Activated T-cell treated with anti-CD3 and anti-CD28 coated beads, Interleukin-2, amount 50 U/mL, for 24 hours (primary cell): Measurements from ENCODE around the gene TDRD10.

ENCODE experiments used
- DNase-seq: peaks from one replicate; pipeline ENCODE4 v3.0.0-alpha.2; 2020
- H3K27ac Mint-ChIP-seq: 2 replicates; pipeline ENCODE4 v1.8.0; 2020; ENCODE audit warnings: mild to moderate bottlenecking, mixed read lengths
- H3K27me3 Mint-ChIP-seq: 2 replicates; pipeline ENCODE4 v1.8.0; 2020; ENCODE audit warnings: mixed read lengths
- H3K36me3 Mint-ChIP-seq: 2 replicates; pipeline ENCODE4 v1.8.0; 2020; ENCODE audit warnings: low read depth, mixed read lengths
- H3K4me1 Mint-ChIP-seq: 2 replicates; pipeline ENCODE4 v1.8.0; 2020; ENCODE audit warnings: low read depth, mixed read lengths
- H3K4me3 Mint-ChIP-seq: 2 replicates; pipeline ENCODE4 v1.8.0; 2020; ENCODE audit warnings: mild to moderate bottlenecking, moderate library complexity, mixed read lengths
- H3K9me3 Mint-ChIP-seq: 2 replicates; pipeline ENCODE4 v1.8.0; 2020; ENCODE audit warnings: mixed read lengths

TDRD10 gene

DNA sequence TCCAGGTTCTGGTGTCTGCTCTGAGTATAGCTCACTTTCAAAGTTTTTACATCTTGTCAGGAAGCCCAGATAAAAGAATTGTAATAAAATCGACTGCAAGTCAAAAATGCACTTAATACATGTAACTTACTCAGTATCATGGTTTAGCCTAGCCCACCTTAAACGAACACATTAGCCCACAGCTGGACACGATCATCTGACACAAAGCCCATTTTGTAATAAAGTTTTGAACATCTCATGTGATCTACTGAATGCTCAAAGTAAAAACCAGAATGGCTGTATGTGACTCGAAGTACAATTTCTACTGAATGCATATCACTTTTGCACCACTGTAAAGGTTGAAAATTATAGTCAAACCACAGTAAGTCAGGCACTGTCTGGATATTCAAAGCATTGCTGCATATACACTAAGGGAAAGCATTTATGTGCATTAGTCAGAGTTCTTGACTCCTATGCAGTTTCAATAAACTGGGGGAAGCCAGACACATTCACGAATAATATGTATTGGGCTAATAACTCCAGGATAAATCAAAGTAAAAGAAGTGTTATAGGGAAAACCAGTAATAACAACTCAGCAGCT lies 12.2 kb upstream of the TDRD10 start:
- H3K27ac Mint-ChIP-seq, result no peak overlapping the region
- no peaks in the 10 kb centered on the region for H3K36me3 Mint-ChIP-seq
- H3K9me3 Mint-ChIP-seq, result no peaks in the 10 kb centered on the region
- H3K4me1 Mint-ChIP-seq, result peaks cover 22% of the 10 kb centered on the region
- no peaks in the 10 kb centered on the region for H3K27me3 Mint-ChIP-seq
- no peak overlapping the region for H3K4me3 Mint-ChIP-seq
- DNase-seq, result no peak

DNA sequence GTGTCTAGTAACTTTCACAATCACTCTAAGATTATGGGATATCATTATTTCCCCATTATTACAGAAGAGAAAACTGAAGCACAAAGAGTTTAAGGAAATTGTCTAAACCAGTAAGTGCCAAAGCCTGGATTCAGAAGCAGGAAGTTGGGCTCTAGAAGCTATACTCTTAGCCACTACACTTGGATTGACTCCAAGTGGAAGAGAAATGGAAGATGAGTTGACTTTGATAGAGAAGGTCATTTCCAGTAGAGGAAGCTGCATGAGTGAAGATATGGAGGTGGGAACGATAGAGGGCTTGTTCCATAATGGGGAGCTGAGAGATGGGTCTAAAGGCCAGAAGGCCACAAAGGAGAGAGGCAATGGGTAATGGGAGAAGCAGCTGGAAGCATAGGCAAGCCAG lies 11.7 kb upstream of the TDRD10 start:
- no peak overlapping the region for H3K4me3 Mint-ChIP-seq
- no peak overlapping the region for H3K27ac Mint-ChIP-seq
- H3K27me3 Mint-ChIP-seq, result no peaks in the 10 kb centered on the region
- no peaks in the 10 kb centered on the region for H3K9me3 Mint-ChIP-seq
- peaks cover 22% of the 10 kb centered on the region for H3K4me1 Mint-ChIP-seq
- DNase-seq, result no peak
- no peaks in the 10 kb centered on the region for H3K36me3 Mint-ChIP-seq

DNA sequence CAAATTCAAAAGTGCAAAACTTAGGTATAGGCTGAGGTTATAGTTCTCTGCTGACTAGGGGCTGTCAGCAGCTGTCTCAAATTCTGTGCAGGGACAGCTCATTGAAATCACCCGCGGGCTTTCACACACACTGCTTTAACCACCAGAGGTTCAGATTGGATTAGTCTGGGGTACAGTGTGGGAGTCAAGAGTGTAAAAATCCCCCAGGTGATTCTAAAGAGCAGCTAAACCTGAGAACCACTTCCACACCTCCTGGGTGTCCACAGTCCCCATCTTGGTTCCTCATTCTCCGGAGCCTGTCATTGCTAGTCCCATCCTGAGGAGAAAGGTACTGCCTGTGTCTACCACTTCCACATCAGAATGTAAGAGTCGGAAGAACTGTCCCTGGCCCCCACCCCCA lies 9.9 kb upstream of the TDRD10 start:
- DNase-seq, result no peak
- H3K27ac Mint-ChIP-seq, result no peak overlapping the region

DNA sequence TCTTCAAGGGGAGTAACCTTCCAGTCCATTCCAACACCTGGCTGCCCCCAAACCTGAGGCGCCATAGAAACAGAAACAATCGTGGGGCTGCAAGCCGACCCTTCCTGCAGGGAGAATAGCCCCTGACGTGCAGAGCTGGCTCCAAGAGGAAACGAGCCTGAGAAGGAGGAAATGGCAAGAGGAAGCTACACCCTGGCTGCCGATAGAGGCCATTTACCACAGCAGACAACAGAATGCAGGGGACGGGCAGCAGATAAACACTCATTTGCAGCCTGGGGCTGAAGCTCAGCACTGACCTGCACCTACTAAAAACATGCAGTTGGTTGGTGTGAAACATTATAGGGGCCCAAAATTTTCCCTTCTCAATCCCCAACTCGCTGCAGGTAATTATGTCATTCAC lies 8.7 kb upstream of the TDRD10 start:
- H3K27ac Mint-ChIP-seq, result no peak overlapping the region
- H3K4me1 Mint-ChIP-seq, result peaks cover 40% of the 10 kb centered on the region
- no peak overlapping the region for H3K4me3 Mint-ChIP-seq
- H3K27me3 Mint-ChIP-seq, result no peaks in the 10 kb centered on the region
- H3K36me3 Mint-ChIP-seq, result no peaks in the 10 kb centered on the region
- DNase-seq, result no peak
- no peaks in the 10 kb centered on the region for H3K9me3 Mint-ChIP-seq

More for the DNA sequence above, 9.9 kb upstream of the TDRD10 start:
- Mint-ChIP-seq H3K27me3 (no peaks in the 10 kb centered on the region), H3K36me3 (no peaks in the 10 kb centered on the region), H3K4me1 (peaks cover 36% of the 10 kb centered on the region), H3K4me3 (no peak overlapping the region), H3K9me3 (no peaks in the 10 kb centered on the region)

DNA sequence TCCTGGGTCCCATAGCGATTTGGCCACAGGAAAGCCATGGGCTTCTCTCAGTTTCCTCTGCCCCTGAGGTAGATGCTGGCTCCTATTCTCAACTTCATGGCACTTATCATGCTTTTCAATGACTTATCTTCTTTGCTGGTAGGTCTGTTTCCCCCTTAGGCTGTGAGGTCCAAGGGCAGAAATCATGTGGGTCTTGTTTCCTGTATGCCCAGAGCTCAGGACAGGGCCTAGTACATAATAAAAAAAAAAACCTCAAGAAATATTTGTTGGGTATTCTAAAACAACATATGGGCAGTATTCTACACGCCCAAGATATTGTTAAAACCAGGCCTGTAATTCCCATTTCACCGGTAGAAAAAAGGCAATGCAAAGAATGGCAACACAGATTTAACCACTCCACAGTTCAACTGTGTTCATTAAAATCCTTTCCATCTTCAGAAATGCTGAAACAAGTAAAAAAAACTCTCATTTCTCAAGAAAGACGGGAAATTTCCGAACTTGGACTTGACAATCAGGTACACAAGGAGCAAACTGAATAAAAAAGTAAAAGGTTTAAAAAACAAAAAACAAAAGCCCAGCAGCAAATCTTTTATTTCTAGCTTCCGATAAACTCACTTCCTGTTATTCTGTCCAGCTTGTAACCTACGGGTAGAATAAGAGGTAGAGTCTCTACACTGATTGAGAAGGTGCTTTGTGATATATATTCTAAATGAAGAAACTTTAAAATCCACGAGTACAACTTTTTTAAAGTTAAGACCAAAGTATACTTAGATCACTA lies 6.3 kb upstream of the TDRD10 start:
- H3K4me3 Mint-ChIP-seq, result no peak overlapping the region
- H3K4me1 Mint-ChIP-seq, result peaks cover 54% of the 10 kb centered on the region

DNA sequence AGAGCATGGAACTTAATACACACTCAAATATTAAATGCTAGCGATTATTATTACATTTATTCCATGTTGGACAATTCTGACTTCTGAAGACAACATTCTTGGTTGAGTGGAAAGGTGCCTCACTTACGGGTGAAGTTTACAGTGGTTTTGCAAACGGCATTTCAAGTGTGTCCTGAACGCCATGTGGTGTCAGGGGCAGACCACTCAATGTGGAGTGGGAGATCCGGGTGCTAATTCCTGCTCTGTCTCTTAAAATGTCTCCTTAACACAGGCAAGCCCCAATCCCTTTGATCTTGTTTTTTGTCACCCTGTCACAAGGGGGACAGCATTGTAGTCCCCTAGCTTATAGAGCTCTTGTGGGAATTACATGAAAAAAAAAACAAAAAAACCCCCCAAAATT lies 5.6 kb upstream of the TDRD10 start:
- Mint-ChIP-seq H3K27ac (no peak overlapping the region), H3K9me3 (no peaks in the 10 kb centered on the region), H3K4me1 (peaks cover 56% of the 10 kb centered on the region), H3K4me3 (no peak overlapping the region), H3K36me3 (no peaks in the 10 kb centered on the region), H3K27me3 (peaks cover 27% of the 10 kb centered on the region)
- no peak for DNase-seq

More for the DNA sequence above, 6.3 kb upstream of the TDRD10 start:
- no peaks in the 10 kb centered on the region for H3K36me3 Mint-ChIP-seq
- H3K9me3 Mint-ChIP-seq, result no peaks in the 10 kb centered on the region
- peaks cover 20% of the 10 kb centered on the region for H3K27me3 Mint-ChIP-seq
- DNase-seq, result no peak
- no peak overlapping the region for H3K27ac Mint-ChIP-seq

DNA sequence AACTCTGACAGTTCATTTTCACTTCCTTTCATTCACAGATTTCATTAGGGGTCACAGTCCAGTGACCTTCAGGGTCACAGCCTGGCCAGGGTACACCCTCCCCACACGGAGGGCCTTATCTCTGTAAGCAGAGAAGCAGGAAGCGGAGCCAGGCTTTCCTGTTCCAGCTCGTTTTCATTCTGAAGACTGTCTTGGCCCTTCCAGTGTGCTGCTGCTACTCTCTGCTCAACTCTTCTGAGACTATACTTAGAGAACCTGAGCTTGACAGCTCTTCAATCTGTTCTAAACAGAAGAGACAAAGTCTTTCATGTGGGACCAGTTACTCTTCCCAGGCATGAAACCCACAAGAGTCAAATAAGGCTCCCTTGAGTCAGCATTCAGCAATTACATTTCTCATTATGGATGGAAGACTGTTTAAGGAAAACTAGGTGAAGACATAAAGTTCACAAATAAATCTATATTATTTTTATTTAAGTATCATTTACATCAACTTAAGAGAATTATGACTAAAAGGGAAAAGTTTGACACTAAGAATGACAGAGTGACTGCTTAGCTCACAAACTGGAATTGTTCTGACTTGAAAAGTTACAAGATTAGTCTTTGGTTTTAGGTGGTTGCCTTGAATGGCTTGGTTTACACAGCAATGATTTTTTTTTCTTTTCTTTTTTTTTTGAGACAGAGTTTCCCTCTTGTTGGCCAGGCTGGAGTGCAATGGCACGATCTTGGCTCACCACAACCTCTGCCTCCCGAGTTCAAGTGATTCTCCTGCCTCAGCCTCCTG lies 4.8 kb upstream of the TDRD10 start:
- H3K27me3 Mint-ChIP-seq, result peaks cover 29% of the 10 kb centered on the region
- H3K27ac Mint-ChIP-seq, result peak overlapping the region; percentile 83
- peaks cover 53% of the 10 kb centered on the region for H3K4me1 Mint-ChIP-seq
- no peaks in the 10 kb centered on the region for H3K9me3 Mint-ChIP-seq
- H3K4me3 Mint-ChIP-seq, result peak overlapping the region; percentile 21
- no peaks in the 10 kb centered on the region for H3K36me3 Mint-ChIP-seq
- no peak for DNase-seq

DNA sequence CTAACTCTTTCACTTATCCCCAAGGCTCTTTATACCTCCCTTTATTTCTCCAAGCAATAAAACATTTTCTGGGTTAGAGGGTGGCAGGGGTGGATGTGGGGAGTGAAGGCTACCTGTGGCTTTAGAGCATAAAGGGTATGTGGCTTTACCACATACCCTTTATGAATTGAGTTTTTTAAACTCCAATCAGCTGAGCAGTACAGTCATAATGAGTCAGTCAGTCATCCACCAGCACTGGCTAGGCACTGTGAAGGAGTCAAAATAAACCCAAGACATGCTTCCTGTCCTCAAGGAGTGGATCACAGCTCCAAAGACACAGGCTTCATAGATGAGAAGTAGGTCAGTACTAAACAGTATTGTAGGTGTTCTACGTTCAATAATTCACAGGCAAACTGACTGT lies 2.6 kb upstream of the TDRD10 start:
- Mint-ChIP-seq H3K27ac (no peak overlapping the region), H3K9me3 (no peaks in the 10 kb centered on the region), H3K27me3 (peaks cover 48% of the 10 kb centered on the region), H3K4me3 (no peak overlapping the region), H3K4me1 (peaks cover 38% of the 10 kb centered on the region), H3K36me3 (no peaks in the 10 kb centered on the region)
- DNase-seq, result no peak

DNA sequence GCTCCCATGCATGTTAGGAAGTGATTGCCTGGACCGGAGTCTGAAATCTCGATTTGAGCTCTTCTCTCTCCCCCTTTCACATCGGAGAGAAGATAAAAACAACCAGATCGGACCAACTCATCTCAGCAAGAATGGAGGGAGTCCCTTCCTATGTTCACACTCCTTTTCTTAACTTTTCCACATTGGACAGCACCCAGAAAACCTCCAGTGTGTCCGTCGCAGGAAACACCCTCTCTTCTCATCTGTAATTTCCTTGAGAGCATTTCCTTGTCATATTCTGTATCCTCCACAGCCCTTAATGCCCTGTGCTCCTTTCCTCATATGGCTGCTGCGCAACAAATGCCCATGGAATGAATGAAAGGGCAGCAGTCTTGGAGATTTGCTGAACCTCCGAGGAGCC lies 1.5 kb upstream of the TDRD10 start:
- H3K27ac Mint-ChIP-seq, result no peak overlapping the region
- no peaks in the 10 kb centered on the region for H3K36me3 Mint-ChIP-seq
- H3K4me1 Mint-ChIP-seq, result peaks cover 36% of the 10 kb centered on the region
- DNase-seq, result no peak
- H3K27me3 Mint-ChIP-seq, result peaks cover 56% of the 10 kb centered on the region
- H3K4me3 Mint-ChIP-seq, result no peak overlapping the region
- H3K9me3 Mint-ChIP-seq, result no peaks in the 10 kb centered on the region

DNA sequence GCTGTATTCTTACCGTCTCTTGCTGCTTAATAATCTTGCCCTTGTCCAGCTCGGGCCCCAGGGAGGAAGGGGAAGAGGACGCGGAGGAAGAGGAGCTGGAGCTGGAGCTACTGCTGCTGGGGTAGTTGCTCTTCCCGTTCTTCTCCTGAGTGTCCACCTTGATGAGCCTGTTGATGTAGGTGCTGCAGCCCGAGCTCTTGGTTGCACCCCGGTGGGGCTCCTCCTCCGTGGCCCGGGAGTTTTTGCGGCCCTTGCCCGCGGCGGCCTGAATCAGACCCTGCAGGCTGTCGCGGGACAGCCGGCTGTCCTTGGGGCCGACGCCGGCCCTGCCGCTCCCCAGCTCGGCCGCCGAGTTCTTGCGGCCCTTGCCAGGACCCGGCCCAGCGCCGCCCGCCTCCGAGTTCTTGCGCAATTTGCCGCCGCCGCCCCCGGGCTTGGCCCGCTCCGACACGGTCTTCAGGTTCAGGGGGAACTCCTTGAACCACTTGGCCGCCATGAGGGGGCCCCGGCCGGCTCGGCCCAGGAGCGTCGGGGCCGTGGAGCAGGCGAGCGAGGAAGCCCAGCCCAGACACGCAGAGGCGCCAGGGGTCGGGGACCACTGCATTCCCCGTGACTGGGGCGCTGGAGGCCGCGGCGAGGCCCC lies 475 bp upstream of the TDRD10 start:
- no peak overlapping the region for H3K27ac Mint-ChIP-seq
- peaks cover 29% of the 10 kb centered on the region for H3K4me1 Mint-ChIP-seq
- H3K4me3 Mint-ChIP-seq, result no peak overlapping the region
- DNase-seq, result peak; percentile 36
- H3K36me3 Mint-ChIP-seq, result no peaks in the 10 kb centered on the region
- H3K9me3 Mint-ChIP-seq, result no peaks in the 10 kb centered on the region
- peaks cover 66% of the 10 kb centered on the region for H3K27me3 Mint-ChIP-seq

DNA sequence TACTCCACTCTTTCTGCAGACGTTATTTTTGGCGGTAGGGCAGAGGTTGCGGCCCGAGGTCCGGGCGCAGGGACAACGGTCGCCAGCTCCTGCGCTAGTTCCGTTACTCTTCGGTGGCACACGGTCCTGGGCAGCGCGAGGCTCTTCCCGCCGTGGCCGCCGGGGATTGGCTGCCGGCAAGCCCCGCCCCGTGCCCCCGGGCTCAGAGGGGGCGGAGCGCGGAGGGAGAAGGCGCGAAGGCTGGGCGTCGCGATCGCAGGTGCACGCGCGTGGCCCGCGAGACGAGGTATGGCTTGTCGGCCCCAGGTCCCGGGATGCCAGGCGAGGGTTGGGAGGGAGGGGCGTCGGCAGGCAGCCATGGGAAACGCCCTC lies 711 bp downstream of the TDRD10 start:
- Mint-ChIP-seq H3K9me3 (no peaks in the 10 kb centered on the region), H3K27ac (no peak overlapping the region), H3K27me3 (peaks cover 78% of the 10 kb centered on the region), H3K4me3 (peak overlapping the region; percentile 43), H3K36me3 (no peaks in the 10 kb centered on the region), H3K4me1 (peaks cover 20% of the 10 kb centered on the region)
- DNase-seq, result no peak

DNA sequence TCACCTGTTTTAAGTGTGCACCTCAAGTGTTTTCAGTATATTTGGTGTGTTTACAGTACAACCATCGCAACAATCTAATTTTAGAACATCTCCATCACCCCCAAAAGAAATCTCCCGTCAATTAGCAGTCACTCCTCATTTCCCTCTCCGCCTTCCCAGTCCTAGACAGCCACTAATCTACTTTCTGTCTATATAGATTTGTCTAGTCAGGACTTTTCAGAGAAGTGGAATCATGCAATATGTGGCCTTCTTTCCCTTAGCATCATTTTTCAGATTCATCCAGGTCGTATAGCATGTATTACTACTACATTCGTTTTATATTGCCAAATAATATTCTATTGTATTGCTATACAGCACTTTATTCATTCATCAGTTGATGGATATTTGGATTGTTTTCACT lies 1.9 kb downstream of the TDRD10 start:
- Mint-ChIP-seq H3K4me3 (no peak overlapping the region), H3K4me1 (peaks cover 15% of the 10 kb centered on the region), H3K9me3 (no peaks in the 10 kb centered on the region), H3K27ac (no peak overlapping the region), H3K27me3 (peaks cover 84% of the 10 kb centered on the region), H3K36me3 (no peaks in the 10 kb centered on the region)
- no peak for DNase-seq

DNA sequence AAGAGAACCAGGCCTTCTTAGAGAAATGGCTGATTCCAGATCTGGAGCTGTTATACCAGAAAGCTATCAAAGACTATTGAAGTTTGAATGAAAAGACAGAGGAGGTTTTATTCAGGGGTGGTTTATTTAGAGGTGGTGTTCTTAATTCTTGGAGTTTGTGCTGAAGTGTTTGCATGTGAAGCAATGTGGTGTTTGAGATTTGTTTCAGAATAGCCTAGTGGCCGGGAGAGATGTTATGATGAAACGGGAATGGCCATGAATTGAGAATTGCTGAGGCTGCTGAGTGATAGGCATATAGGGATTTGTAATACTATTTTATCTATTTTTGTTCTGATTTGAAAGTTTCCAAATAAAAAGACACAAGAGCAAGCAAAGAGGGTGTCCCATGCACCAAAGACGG lies 10.7 kb downstream of the TDRD10 start:
- H3K9me3 Mint-ChIP-seq, result no peaks in the 10 kb centered on the region
- no peak for DNase-seq
- no peaks in the 10 kb centered on the region for H3K4me1 Mint-ChIP-seq
- H3K27ac Mint-ChIP-seq, result no peak overlapping the region
- no peaks in the 10 kb centered on the region for H3K36me3 Mint-ChIP-seq
- peaks cover 23% of the 10 kb centered on the region for H3K27me3 Mint-ChIP-seq
- H3K4me3 Mint-ChIP-seq, result no peak overlapping the region

DNA sequence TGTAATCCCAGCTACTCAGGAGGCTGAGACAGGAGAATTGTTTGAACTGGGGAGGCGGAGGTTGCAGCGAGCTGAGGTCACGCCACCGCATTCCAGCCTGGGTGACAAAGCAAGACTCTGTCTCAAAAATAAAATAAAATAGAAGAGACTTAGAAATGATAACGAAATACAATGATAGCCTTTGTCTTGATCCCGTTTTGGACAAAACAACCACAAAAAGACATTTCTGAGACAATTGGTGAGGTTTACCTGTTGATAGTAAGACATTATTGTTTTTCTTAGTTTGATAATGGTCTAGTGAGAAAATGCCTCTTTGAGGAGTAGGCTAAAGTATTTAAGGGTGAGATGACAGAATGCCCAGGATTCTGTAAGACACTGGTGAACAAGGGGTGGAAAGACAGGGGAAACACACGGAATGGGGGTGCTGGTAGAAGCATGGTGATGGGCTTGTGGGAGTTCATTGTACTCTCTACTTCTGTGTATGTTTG lies 12.1 kb downstream of the TDRD10 start:
- Mint-ChIP-seq H3K4me3 (no peak overlapping the region), H3K9me3 (no peaks in the 10 kb centered on the region), H3K36me3 (no peaks in the 10 kb centered on the region), H3K27me3 (peaks cover 15% of the 10 kb centered on the region), H3K27ac (no peak overlapping the region), H3K4me1 (no peaks in the 10 kb centered on the region)
- no peak for DNase-seq
